Cardiac muscle cell (in vitro differentiated cells and primary cell): ENCODE measurements around the gene WFDC10A. TPM values are rescaled to one million over a fixed set of nuclear protein-coding genes. Genes with fewer than 3 reads are reported as not detected.

Experiments used
- DNase-seq, 2 donors: peaks; one replicate each; pipeline versions ENCODE4 v3.0.0 to v3.0.0-alpha.2; 2010 to 2017; ENCODE audit warnings: low read depth in 1 of 2, low spot score in 1 of 2
- H3K27ac ChIP-seq: fragments of 200-600 bp; sonication (generic); 2 replicates; pipeline ENCODE4 v1.5.1; 2016
- H3K27me3 ChIP-seq: fragments of 200-600 bp; sonication (generic); 2 replicates; pipeline ENCODE4 v1.6.0; 2016; ENCODE audit warnings: control low read depth
- H3K36me3 ChIP-seq: fragments of 200-600 bp; sonication (generic); 2 replicates; pipeline ENCODE4 v1.5.1; 2016; ENCODE audit warnings: control low read depth
- H3K4me1 ChIP-seq: fragments of 200-600 bp; sonication (generic); 2 replicates; pipeline ENCODE4 v1.8.1; 2017; ENCODE audit warnings: low read depth, mild to moderate bottlenecking, mixed run types
- H3K4me3 ChIP-seq: fragments of 200-600 bp; sonication (generic); 2 replicates; pipeline ENCODE4 v1.5.1; 2016; ENCODE audit warnings: mild to moderate bottlenecking
- H3K9me3 ChIP-seq: fragments of 200-600 bp; sonication (generic); 2 replicates; pipeline ENCODE4 v1.5.1; 2017; ENCODE audit warnings: low read depth, mild to moderate bottlenecking, control low read depth
- CTCF ChIP-seq: IDR thresholded peaks from 2 replicates; pipeline ENCODE4 v1.5.1; 2012; ENCODE audit warnings: low read depth, mild to moderate bottlenecking, low read length
- polyA plus RNA-seq: library from polyadenylated mRNA; unstranded; fragments of >200 nt; fragmentation: Nextera tagmentation; extraction: Ambion mirVana; gene quantifications from 2 replicates; pipeline ENCODE4 v1.2.1, GENCODE V29; 2016
- total RNA-seq: library from RNA; depleted of rRNA; stranded (reverse); fragments of >200 nt; gene quantifications from 2 replicates; pipeline ENCODE4 v1.2.3, GENCODE V29; 2016

WFDC10A gene
- total and polyA plus RNA-seq, 2 experiments from 2014 or later = not detected

- no peaks in the 10 kb centered on the region for H3K27me3 ChIP-seq
- DNase-seq = peak; percentile 11 to 46
- H3K27ac ChIP-seq = no peak overlapping the region
- H3K4me3 ChIP-seq = no peak overlapping the region
- H3K4me1 ChIP-seq = no peaks in the 10 kb centered on the region
- no peaks in the 10 kb centered on the region for H3K9me3 ChIP-seq
- no peaks in the 10 kb centered on the region for H3K36me3 ChIP-seq
- TF ChIP-seq CTCF = peak; percentile 55
Observed at GRCh38 chr20:45592574-45593189, 36.9 kb upstream of the WFDC10A start.

DNA sequence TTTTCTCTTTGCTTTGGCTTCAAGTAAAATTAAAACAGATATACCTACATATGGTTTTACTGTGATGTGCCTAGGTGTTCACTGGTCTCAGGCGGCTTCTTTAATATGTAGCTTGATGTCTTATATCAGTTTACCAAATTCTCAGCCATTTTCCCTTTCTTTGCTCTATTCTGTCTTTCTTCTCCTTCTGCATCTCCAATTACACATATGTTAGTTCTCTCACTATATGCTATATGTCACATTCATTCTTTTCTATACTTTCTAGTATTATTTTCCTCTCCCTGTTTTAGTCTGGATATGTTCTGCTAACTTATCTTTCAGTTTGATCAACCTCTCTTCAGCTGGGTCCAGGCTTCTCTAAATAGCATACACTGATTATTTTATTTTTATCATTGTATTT is 36.0 kb upstream of the WFDC10A start:
- no peak for TF ChIP-seq CTCF
- H3K9me3 ChIP-seq = no peaks in the 10 kb centered on the region
- H3K27me3 ChIP-seq = no peaks in the 10 kb centered on the region
- no peak for DNase-seq
- H3K27ac ChIP-seq = no peak overlapping the region
- H3K4me1 ChIP-seq = no peaks in the 10 kb centered on the region
- no peak overlapping the region for H3K4me3 ChIP-seq
- H3K36me3 ChIP-seq = no peaks in the 10 kb centered on the region

DNA sequence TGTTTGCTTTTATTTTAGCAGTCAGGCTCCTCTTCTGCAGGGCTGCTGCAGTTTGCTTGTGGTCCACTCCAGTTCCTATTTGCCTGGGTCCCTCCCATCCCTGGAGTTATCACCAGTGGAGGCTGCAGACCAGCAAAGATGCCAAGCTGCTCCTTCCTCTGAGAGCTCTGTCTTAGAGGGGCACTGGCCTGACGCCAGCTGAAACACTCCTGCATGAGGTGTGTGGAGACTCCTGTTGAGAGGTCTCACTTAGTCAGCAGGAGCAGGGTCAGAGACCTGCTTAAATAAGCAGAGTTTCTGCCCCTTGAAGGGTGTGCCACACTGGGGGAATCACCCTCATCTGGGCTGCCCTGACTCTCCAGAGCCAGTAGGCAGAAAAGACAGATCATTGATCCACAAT is 34.3 kb upstream of the WFDC10A start:
- no peak for TF ChIP-seq CTCF
- Histone ChIP-seq H3K27ac (no peak overlapping the region), H3K4me3 (no peak overlapping the region), H3K4me1 (no peaks in the 10 kb centered on the region), H3K36me3 (no peaks in the 10 kb centered on the region), H3K9me3 (no peaks in the 10 kb centered on the region), H3K27me3 (no peaks in the 10 kb centered on the region)
- no peak for DNase-seq

GRCh38 chr20:45607810-45608209 is 21.7 kb upstream of the WFDC10A start:
- no peaks in the 10 kb centered on the region for H3K4me1 ChIP-seq
- no peaks in the 10 kb centered on the region for H3K9me3 ChIP-seq
- H3K36me3 ChIP-seq = no peaks in the 10 kb centered on the region
- H3K4me3 ChIP-seq = no peak overlapping the region
- no peak overlapping the region for H3K27ac ChIP-seq
- H3K27me3 ChIP-seq = no peaks in the 10 kb centered on the region
- DNase-seq = no peak
- TF ChIP-seq CTCF = no peak

DNA sequence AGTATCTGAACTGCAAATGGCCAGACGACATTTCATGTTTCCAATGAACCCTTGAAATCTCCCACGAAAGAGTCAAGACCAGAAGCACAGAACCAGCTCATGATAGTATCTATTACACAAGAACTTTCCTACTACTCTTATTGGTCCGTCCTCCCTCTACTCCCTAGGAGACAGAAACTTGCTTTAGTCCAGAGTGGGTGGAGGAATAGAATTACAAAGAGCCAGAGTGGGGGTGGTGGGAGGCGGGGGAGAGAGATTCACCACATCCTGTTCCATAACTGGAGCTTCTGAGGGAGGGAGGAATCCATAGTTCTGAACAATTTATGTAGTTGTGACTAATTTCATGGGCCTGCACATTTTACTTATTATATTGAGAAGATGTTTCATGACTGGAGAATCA is 18.5 kb upstream of the WFDC10A start:
- no peak for TF ChIP-seq CTCF
- H3K4me1 ChIP-seq = no peaks in the 10 kb centered on the region
- no peak overlapping the region for H3K27ac ChIP-seq
- DNase-seq = peak in 1 of 2 donors; percentile 78
- H3K4me3 ChIP-seq = no peak overlapping the region
- H3K36me3 ChIP-seq = no peaks in the 10 kb centered on the region
- H3K27me3 ChIP-seq = no peaks in the 10 kb centered on the region
- H3K9me3 ChIP-seq = no peaks in the 10 kb centered on the region
